Stimulated activated CD4-positive, alpha-beta T cell treated with anti-CD3 and anti-CD28 coated beads, TNF-alpha, amount 100 ng/mL, for 24 hours (primary cell): Measurements from ENCODE around the gene PRAF2.

ENCODE experiments used
- DNase-seq, 3 experiments: peaks; one replicate each; pipeline ENCODE4 v3.0.0-alpha.2; 2020; ENCODE audit warnings: low read depth in 3 of 3

PRAF2 gene

GRCh38 chrX:49073601-49074575, at the start of gene PRAF2:
Gene PRAF2 (minus strand): TSS chrX:49074002. CDS start chrX:49073987, 15 bp downstream.
- DNase-seq: peak; percentile 74 to 89 (median 76)

- DNase-seq: no peak
Observed at GRCh38 chrX:49122499-49122898, 48.7 kb upstream of the PRAF2 start.

- no peak for DNase-seq
Observed at GRCh38 chrX:49120091-49120490, 46.3 kb upstream of the PRAF2 start.

GRCh38 chrX:49117581-49117980, 43.8 kb upstream of the PRAF2 start:
- no peak for DNase-seq

GRCh38 chrX:49116716-49117115, 42.9 kb upstream of the PRAF2 start:
- no peak for DNase-seq

GRCh38 chrX:49116076-49116475, 42.3 kb upstream of the PRAF2 start:
- no peak for DNase-seq

- DNase-seq: no peak
Observed at GRCh38 chrX:49111791-49112190, 38.0 kb upstream of the PRAF2 start.

- no peak for DNase-seq
Observed at GRCh38 chrX:49110417-49110816, 36.6 kb upstream of the PRAF2 start.

- no peak for DNase-seq
Observed at GRCh38 chrX:49108641-49109040, 34.8 kb upstream of the PRAF2 start.

GRCh38 chrX:49106930-49107329, 33.1 kb upstream of the PRAF2 start:
- DNase-seq: no peak

GRCh38 chrX:49106296-49106695, 32.5 kb upstream of the PRAF2 start:
- no peak for DNase-seq

GRCh38 chrX:49103637-49104036, 29.8 kb upstream of the PRAF2 start:
- no peak for DNase-seq

GRCh38 chrX:49102190-49102589, 28.4 kb upstream of the PRAF2 start:
- DNase-seq: no peak

GRCh38 chrX:49101629-49101984, 27.8 kb upstream of the PRAF2 start:
- no peak for DNase-seq

- DNase-seq: peak; percentile 70 to 86 (median 74)
Observed at GRCh38 chrX:49100704-49101628, 27.2 kb upstream of the PRAF2 start.

- no peak for DNase-seq
Observed at GRCh38 chrX:49096419-49096818, 22.6 kb upstream of the PRAF2 start.

- no peak for DNase-seq
Observed at GRCh38 chrX:49089553-49089952, 15.8 kb upstream of the PRAF2 start.

GRCh38 chrX:49082271-49082871, 8.6 kb upstream of the PRAF2 start:
- DNase-seq: no peak

GRCh38 chrX:49079489-49080428, 6.0 kb upstream of the PRAF2 start, which contains the start of gene WDR45:
Gene WDR45 (minus strand): TSS chrX:49079887. CDS start chrX:49078095, 1,792 bp downstream.
- peak; percentile 32 to 64 (median 37) for DNase-seq

GRCh38 chrX:49077941-49078340, 4.1 kb upstream of the PRAF2 start:
- no peak for DNase-seq

GRCh38 chrX:49075347-49075746, 1.5 kb upstream of the PRAF2 start:
- no peak for DNase-seq
